ENCODE data around the gene LYST.
"Not testable (repeated sequence)": the region's sequence is repeated elsewhere in the genome, so short reads cannot be mapped to it uniquely, and the experiment has no call there.

The LYST gene

GRCh38 chr1:235766794-235767285 lies 99.9 kb downstream of the LYST start:
- no peak for DNase-seq (ENCODE audit: low read depth in 3 of 3, low spot score in 1 of 3)

DNA sequence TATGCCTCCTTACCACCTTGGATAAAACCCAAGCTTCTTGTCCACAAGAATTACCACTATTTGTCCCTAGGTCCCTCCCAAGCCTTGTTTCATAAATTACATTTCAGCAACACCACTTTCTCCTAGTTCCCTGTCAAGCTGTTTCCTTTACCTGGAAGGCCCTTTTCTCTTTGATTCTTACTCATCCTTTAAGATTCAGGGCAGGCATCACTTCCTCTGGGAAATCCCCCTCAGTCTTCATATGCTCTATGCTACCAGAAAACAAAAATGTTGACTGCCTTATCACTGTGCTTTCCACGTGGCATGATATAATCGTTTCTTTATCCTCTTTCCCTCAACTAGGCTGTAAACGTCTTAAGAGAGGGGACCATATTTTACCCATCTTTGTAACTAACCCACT lies 102.7 kb downstream of the LYST start:
- no peak for DNase-seq (ENCODE audit: low read depth in 3 of 3, low spot score in 1 of 3)

DNA sequence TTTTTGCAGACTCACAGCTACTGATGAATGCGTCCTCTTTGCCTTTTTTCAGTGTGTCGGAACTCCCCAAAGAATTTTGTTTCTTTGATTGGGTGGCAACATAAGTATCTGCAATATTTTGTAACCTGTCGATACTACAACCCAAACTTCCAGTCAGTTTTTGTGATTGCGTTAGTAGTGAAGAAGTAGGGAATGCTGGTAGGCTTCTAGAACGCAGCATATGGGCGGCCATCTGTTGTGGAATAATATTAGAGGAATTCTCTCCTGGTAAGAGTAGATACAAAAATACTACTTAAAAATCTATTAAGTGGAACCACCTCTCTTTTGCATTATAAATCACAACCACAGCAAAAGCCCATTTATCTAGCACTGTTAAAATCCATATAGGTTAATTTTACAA lies 107.4 kb downstream of the LYST start:
- DNase-seq (ENCODE audit: low read depth in 3 of 3, low spot score in 1 of 3): no peak

GRCh38 chr1:235758931-235759330 lies 107.8 kb downstream of the LYST start:
- DNase-seq (ENCODE audit: low read depth in 3 of 3, low spot score in 1 of 3): no peak

GRCh38 chr1:235757587-235758096 lies 109.1 kb downstream of the LYST start:
- DNase-seq (ENCODE audit: low read depth in 3 of 3, low spot score in 1 of 3): no peak

- DNase-seq (ENCODE audit: low read depth in 3 of 3, low spot score in 1 of 3): not testable (repeated sequence)
Observed at GRCh38 chr1:235754186-235754585, 112.5 kb downstream of the LYST start.

- DNase-seq (ENCODE audit: low read depth in 3 of 3, low spot score in 1 of 3): no peak
Observed at GRCh38 chr1:235749755-235750300, 116.9 kb downstream of the LYST start.

DNA sequence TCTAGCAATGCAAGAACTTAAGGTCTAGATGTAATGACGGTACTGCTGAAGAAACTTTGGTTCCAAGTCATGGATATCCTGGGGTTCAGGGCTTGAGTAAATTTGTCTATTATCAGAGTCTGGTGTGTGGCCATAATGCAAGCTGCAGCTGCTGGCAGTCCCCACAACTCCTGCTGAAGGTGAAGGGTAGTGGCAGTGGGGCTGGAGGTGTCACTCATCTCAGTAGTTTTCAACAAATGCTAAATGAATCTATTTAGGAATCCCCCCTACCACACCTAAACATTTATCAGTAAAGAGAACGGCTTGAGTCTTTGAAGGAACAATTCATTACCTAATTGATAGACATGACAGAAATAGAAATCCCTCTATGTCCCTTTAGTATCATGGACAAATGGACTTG lies 118.0 kb downstream of the LYST start:
- no peak for DNase-seq (ENCODE audit: low read depth in 3 of 3, low spot score in 1 of 3)

GRCh38 chr1:235746245-235746644 lies 120.5 kb downstream of the LYST start:
- DNase-seq (ENCODE audit: low read depth in 3 of 3, low spot score in 1 of 3): no peak

DNA sequence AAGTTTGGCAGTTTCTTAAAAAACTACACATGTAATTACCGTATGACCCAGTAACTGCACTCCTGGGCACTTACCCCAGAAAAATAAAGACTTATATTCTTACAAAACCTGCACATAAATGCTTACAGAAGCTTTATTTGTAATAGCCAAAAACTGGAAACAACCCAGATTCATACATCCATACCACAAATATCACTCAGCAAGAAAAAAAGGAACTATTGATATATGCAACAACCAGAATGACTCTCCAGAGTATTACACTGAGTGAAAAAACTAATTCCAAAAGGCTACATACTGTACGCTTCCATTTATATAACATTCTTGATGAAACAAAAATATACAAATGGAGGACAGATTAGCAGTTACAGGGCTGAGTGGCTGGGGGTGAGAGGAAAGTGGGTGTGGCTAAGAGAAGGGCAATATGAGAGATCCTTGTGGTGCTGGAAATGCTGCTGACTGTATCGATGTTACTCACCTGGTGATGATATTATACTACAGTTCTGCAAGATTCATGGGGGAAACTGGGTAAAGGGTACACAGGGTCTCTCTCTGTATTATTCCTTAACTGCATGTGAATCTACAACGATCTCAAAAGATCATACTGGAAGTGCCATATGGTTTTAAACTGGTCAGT lies 121.1 kb downstream of the LYST start:
- DNase-seq (ENCODE audit: low read depth in 3 of 3, low spot score in 1 of 3): no peak

GRCh38 chr1:235742914-235743599 lies 123.6 kb downstream of the LYST start:
- DNase-seq (ENCODE audit: low read depth in 3 of 3, low spot score in 1 of 3): no peak

DNA sequence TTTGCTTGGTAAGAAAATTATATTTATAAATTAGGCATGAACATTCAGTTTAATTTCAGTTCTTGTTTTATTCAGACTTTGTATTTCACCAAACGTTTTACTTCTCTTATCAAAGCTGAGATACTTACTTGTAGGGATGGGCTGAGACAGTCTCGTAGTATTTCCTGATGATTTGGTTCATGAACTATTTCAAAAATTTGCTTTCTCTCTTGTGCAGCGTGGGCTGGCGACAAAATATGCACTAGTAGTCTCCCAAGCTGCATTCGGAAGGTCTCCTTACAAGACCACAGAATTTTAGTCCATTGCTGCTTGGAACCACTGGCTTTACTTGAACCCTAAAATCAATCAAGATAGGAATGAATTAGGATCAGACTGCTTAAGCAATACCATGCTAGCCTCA lies 125.4 kb downstream of the LYST start:
- no peak for DNase-seq (ENCODE audit: low read depth in 3 of 3, low spot score in 1 of 3)

- no peak for DNase-seq (ENCODE audit: low read depth in 3 of 3, low spot score in 1 of 3)
Observed at GRCh38 chr1:235739631-235740030, 127.1 kb downstream of the LYST start.

GRCh38 chr1:235739124-235739523 lies 127.6 kb downstream of the LYST start:
- no peak for DNase-seq (ENCODE audit: low read depth in 3 of 3, low spot score in 1 of 3)

- no peak for DNase-seq (ENCODE audit: low read depth in 3 of 3, low spot score in 1 of 3)
Observed at GRCh38 chr1:235737751-235738150, 129.0 kb downstream of the LYST start.

DNA sequence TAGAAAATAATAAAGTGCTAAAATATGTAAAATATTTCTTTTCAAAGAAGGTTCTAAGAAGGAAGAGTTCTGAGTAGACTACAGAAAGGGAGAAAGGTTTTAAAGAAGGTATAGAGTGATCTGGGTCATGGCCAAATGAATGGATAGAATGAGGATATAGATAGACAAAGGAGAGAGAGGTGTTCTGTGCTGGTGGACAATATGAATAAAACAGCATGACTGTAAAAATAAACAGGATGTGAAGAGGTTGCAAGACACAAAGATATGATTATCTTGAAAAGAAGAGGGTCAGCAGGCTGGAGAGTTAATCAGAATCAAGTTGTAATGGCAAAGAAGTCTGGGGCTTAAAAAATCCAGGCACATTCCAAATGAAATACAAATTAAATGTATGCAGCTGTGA lies 130.4 kb downstream of the LYST start:
- DNase-seq (ENCODE audit: low read depth in 3 of 3, low spot score in 1 of 3): no peak

- no peak for DNase-seq (ENCODE audit: low read depth in 3 of 3, low spot score in 1 of 3)
Observed at GRCh38 chr1:235735621-235736020, 131.1 kb downstream of the LYST start.

- no peak for DNase-seq (ENCODE audit: low read depth in 3 of 3, low spot score in 1 of 3)
Observed at GRCh38 chr1:235734335-235734734, 132.4 kb downstream of the LYST start.

DNA sequence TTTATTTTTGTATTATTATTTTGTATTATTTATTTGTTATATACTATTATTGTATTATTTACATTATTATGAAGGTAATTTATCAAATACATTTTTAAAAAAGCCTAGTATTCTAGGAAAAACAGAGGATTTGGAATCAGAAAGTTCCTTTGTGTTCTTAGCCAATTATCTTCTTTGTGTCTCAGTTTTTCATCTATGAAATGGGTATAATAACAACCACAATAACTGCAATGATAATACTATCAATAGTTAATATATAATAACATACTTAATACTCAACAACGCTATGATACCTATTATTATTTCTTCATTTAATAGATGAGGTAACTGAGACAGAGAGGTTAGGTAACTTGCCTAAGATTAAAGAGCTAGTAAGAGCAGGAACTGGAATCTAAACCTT lies 136.7 kb downstream of the LYST start:
- DNase-seq (ENCODE audit: low read depth in 3 of 3, low spot score in 1 of 3): no peak

DNA sequence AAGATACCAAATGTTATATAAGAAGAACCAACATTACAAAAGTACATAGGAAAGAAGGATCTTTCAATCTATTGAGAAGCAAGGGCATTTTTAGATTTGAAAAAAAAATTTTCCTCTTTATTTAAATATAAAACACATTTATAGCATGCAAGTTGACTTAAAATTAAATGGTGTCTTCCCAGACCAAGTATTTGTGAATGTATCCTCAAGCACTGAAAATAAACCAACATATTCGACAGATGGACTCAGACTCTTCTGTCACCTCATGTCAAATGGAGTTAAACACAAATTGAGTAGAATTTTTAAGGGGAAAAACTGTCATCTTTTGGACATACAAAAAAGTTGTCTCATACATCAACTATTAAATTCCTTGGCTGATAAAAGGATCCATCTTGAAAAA lies 140.1 kb downstream of the LYST start:
- no peak for DNase-seq (ENCODE audit: low read depth in 3 of 3, low spot score in 1 of 3)

GRCh38 chr1:235725434-235725833 lies 141.3 kb downstream of the LYST start:
- DNase-seq (ENCODE audit: low read depth in 3 of 3, low spot score in 1 of 3): no peak

GRCh38 chr1:235724730-235725129 lies 142.0 kb downstream of the LYST start:
- DNase-seq (ENCODE audit: low read depth in 3 of 3, low spot score in 1 of 3): no peak
